Uterus (tissue), 4 donors: ENCODE results near the gene WDR38. TPM values are rescaled to one million over a fixed set of nuclear protein-coding genes. Genes with fewer than 3 reads are reported as not detected.

ENCODE experiments used
- DNase-seq, 2 donors: peaks; one replicate each; pipeline ENCODE4 v3.0.0-alpha.2; 2019 to 2020
- H3K27ac ChIP-seq, 2 donors: fragments of 200-600 bp; sonication (generic); 1 replicate in 1 of 2; 2 replicates in 1 of 2; pipeline ENCODE4 v1.5.1; 2016 to 2018
- H3K27me3 ChIP-seq, 2 donors: fragments of 200-600 bp; sonication (generic); one replicate each; pipeline ENCODE4 v1.5.1; 2018 to 2019; ENCODE audit warnings: control low read depth in 1 of 2
- H3K36me3 ChIP-seq, 2 donors: fragments of 200-600 bp; sonication (generic); one replicate each; pipeline ENCODE4 v1.5.1; 2019; ENCODE audit warnings: control low read depth in 1 of 2
- H3K4me1 ChIP-seq, 2 donors: fragments of 200-600 bp; sonication (generic); one replicate each; pipeline ENCODE4 v1.5.1; 2018 to 2019; ENCODE audit warnings: control low read depth in 1 of 2
- H3K4me3 ChIP-seq, 2 donors: fragments of 200-600 bp; sonication (generic); 1 replicate in 1 of 2; 2 replicates in 1 of 2; pipeline ENCODE4 v1.5.1; 2018 to 2019; ENCODE audit warnings: mild to moderate bottlenecking in 1 of 2
- H3K9me3 ChIP-seq, 2 donors: fragments of 200-600 bp; sonication (generic); one replicate each; pipeline ENCODE4 v1.5.1; 2019; ENCODE audit warnings: control low read depth in 1 of 2
- POLR2A ChIP-seq, 2 donors: fragments of 450-650 bp; IDR thresholded peaks; one replicate each; pipeline ENCODE4 v1.6.1; 2016; ENCODE audit warnings: antibody characterized with exemption in 2 of 2, mild to moderate bottlenecking in 1 of 2, moderate library complexity in 1 of 2
- intact Hi-C: fragments of 100-400 bp; cut with DNase I; formaldehyde crosslinking; loops from one replicate; pipeline ENCODE4 v1.15.1; 2023; ENCODE audit warnings: low total_unique reads
- total RNA-seq, 4 donors: library from RNA; depleted of rRNA in 3 of 4; stranded (reverse); fragments of >200 nt in 3 of 4; gene quantifications; one replicate each; pipeline versions ENCODE4 v1.1.0 to v1.2.4, GENCODE V29; 2014 to 2023
- TF ChIP-seq, protein P1 (sequence below), 4 experiments: fragments of 200-600 bp in 2 of 4; fragments of 450-650 bp in 2 of 4; sonication (generic) in 2 of 4; IDR thresholded peaks; one replicate each; pipeline ENCODE4 v1.5.1; 2016 to 2019; ENCODE audit warnings: antibody characterized with exemption in 4 of 4, mild to moderate bottlenecking in 2 of 4, moderate library complexity in 1 of 4
- donor health status: DM: yes; HTN: yes; CAD: no.

The WDR38 gene
- total RNA-seq, 4 donors from 2014 or later, result 0.79 to 1.9 TPM; not detected in 2

- DNase-seq, result no peak
- intact Hi-C loops, result no loop called here
- peak overlapping the region; percentile 84 to 89 for H3K27ac ChIP-seq
- no peaks in the 10 kb centered on the region for H3K9me3 ChIP-seq
- H3K27me3 ChIP-seq, result no peaks in the 10 kb centered on the region
- H3K4me3 ChIP-seq, result no peak overlapping the region
- no peaks in the 10 kb centered on the region for H3K36me3 ChIP-seq
- no peak for TF ChIP-seq POLR2A (IDR thresholded peaks at IDR 0.05)
- TF ChIP-seq, protein P1, sequence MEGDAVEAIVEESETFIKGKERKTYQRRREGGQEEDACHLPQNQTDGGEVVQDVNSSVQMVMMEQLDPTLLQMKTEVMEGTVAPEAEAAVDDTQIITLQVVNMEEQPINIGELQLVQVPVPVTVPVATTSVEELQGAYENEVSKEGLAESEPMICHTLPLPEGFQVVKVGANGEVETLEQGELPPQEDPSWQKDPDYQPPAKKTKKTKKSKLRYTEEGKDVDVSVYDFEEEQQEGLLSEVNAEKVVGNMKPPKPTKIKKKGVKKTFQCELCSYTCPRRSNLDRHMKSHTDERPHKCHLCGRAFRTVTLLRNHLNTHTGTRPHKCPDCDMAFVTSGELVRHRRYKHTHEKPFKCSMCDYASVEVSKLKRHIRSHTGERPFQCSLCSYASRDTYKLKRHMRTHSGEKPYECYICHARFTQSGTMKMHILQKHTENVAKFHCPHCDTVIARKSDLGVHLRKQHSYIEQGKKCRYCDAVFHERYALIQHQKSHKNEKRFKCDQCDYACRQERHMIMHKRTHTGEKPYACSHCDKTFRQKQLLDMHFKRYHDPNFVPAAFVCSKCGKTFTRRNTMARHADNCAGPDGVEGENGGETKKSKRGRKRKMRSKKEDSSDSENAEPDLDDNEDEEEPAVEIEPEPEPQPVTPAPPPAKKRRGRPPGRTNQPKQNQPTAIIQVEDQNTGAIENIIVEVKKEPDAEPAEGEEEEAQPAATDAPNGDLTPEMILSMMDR (IDR thresholded peaks at IDR 0.05), result no peak
- peaks cover 0 to 10% of the 10 kb centered on the region in 2 donors for H3K4me1 ChIP-seq
Observed at GRCh38 chr9:124813501-124814163, 39.6 kb upstream of the WDR38 start.

- Histone ChIP-seq H3K36me3 (no peaks in the 10 kb centered on the region), H3K27ac (peak overlapping the region; percentile 84 to 89), H3K4me3 (no peak overlapping the region), H3K4me1 (peaks cover 0 to 10% of the 10 kb centered on the region in 2 donors), H3K9me3 (no peaks in the 10 kb centered on the region), H3K27me3 (no peaks in the 10 kb centered on the region)
- TF ChIP-seq, protein P1 (IDR thresholded peaks at IDR 0.05), result no peak
- TF ChIP-seq POLR2A (IDR thresholded peaks at IDR 0.05), result no peak
- no peak for DNase-seq
- intact Hi-C loops, result no loop called here
Observed at GRCh38 chr9:124814164-124814535, 39.1 kb upstream of the WDR38 start.

DNA sequence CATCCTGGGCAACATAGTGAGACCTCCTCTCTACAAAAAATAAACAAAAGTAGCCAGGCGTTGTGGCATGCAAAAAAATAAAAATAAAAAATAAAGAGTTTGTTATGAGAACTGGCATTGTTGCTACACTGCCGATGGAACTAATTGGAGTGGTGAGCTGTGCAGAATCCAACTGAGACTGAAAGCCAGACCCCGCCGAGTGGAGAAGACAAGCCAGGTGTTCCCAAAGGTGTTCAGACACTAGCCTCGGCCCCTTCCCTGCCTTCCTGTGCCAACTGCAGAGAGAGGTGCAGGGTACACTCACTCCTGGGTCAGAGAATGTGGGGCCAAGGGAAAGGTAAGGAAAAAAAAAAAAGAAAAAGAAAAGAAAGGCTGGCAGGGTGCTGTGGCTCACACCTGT is 37.7 kb upstream of the WDR38 start:
- Histone ChIP-seq H3K27me3 (no peaks in the 10 kb centered on the region), H3K27ac (no peak overlapping the region), H3K36me3 (no peaks in the 10 kb centered on the region), H3K4me1 (peaks cover 0 to 10% of the 10 kb centered on the region in 2 donors), H3K9me3 (no peaks in the 10 kb centered on the region), H3K4me3 (no peak overlapping the region)
- TF ChIP-seq POLR2A (IDR thresholded peaks at IDR 0.05), result no peak
- DNase-seq, result no peak
- intact Hi-C loops, result no loop called here

DNA sequence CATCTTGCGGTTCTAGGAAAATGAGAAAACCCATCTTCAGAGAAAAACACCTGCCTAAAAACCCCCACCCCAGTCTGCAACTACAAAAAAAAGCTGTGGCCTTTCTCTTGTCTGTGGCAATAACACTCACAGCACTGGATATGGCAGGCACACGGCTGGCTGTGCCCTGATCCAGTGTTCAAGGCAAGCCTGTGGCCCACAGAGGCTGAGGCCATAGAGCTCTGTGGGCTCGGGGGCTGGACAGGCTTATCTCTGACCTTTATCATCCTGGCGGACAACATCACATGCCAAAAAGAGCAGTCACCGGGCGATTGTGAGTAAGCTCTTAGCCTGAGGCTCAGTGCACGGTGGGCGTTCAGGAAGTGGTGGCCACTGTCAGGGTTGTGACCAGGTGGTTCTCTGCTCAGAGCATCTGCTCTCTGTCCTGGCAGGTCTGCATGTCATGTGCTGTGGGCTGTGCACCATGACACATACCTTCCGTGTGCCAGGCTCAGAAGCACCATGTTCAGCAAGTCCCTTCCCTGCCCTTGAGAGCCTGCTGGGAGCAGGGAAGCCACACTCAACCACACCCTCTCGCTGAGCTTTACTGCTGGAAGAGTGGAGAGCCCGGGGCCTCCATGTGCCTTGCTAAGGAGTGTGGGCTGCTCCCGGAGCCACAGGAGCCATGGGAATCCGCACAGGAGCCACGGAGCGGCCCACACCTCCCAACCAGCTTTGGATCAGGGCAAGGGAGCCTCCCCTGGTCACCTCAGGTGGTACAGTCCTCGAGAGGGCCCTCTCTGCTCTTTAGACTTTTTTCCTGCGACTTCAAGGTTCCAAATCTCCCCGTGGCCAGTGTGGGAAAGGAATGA is 34.6 kb upstream of the WDR38 start:
- no peak overlapping the region for H3K27ac ChIP-seq
- intact Hi-C loops, result no loop called here
- no peak overlapping the region for H3K4me3 ChIP-seq

DNA sequence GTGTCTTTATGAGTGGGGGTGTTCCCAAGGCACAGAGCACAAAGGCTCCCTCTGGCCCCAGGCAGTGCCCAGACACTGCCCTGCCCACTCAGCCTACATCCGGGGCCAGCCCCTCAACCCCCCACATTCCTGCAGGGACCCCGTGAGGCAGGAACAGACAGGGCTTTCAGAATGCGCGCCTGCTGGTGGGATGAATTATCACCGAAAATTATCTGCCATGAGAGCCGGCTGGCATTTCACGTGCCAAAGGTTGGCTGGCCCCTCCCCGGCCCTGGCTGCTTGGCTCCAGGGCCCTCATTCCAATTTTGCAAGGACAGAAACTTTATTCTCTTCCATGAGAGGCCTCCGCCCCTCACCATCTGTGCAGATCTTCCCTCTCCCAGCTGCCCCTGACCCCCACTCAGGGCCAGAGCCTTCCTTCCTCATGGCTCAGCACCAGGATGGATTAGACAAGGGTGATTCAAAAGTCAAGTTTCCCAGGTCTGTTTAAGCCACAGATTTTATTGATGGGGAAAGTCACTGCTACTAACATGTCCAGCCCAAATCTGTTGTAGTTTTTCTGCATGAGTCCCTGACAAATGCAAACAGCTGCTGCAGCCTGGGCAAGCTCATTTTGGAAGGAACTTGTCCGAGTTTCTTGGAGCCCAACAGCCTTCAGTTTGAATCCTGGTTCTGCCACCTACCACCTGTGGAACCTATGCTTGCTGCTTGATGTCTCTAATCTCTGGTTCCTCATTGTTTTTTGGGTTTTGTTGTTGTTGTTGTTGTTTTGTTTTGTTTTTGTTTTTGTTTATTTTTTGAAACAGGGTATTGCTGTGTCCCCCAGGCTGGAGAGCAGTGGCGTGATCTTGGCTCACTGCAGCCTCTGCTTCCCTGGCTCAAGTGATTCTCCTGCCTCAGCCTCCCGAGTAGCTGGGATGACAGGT is 32.3 kb upstream of the WDR38 start:
- H3K9me3 ChIP-seq, result no peaks in the 10 kb centered on the region
- H3K4me3 ChIP-seq, result no peak overlapping the region
- H3K27me3 ChIP-seq, result no peaks in the 10 kb centered on the region
- intact Hi-C loops, result no loop called here
- no peaks in the 10 kb centered on the region for H3K4me1 ChIP-seq
- TF ChIP-seq, protein P1 (IDR thresholded peaks at IDR 0.05), result no peak
- TF ChIP-seq POLR2A (IDR thresholded peaks at IDR 0.05), result no peak
- H3K27ac ChIP-seq, result no peak overlapping the region
- H3K36me3 ChIP-seq, result no peaks in the 10 kb centered on the region
- DNase-seq, result no peak

More for the DNA sequence above, 34.6 kb upstream of the WDR38 start:
- H3K9me3 ChIP-seq, result no peaks in the 10 kb centered on the region
- no peaks in the 10 kb centered on the region for H3K36me3 ChIP-seq
- TF ChIP-seq, protein P1 (IDR thresholded peaks at IDR 0.05), result no peak
- no peak for TF ChIP-seq POLR2A (IDR thresholded peaks at IDR 0.05)
- no peaks in the 10 kb centered on the region for H3K27me3 ChIP-seq
- no peaks in the 10 kb centered on the region for H3K4me1 ChIP-seq
- no peak for DNase-seq
